B cell (primary cell): Measurements from ENCODE around the gene ZFYVE27.

Experiments used
- CTCF ChIP-seq: fragments of 200-600 bp; IDR thresholded peaks from one replicate; pipeline ENCODE4 v1.8.0; 2022; ENCODE audit warnings: antibody characterized with exemption, mild to moderate bottlenecking
- EZH2 ChIP-seq: IDR thresholded peaks from 2 replicates; pipeline ENCODE4 v1.6.1; 2012; ENCODE audit warnings: borderline replicate concordance, low read depth, mild to moderate bottlenecking, moderate library complexity, low read length; ENCODE audit not compliant: insufficient read depth, poor library complexity, severe bottlenecking

- no peak for TF ChIP-seq CTCF
- no peak for TF ChIP-seq EZH2
These were observed 59.0 kb downstream of the ZFYVE27 start for GRCh38 chr10:97795886-97796285.
